ENCODE results near the gene DIMT1.

Gene DIMT1

DNA sequence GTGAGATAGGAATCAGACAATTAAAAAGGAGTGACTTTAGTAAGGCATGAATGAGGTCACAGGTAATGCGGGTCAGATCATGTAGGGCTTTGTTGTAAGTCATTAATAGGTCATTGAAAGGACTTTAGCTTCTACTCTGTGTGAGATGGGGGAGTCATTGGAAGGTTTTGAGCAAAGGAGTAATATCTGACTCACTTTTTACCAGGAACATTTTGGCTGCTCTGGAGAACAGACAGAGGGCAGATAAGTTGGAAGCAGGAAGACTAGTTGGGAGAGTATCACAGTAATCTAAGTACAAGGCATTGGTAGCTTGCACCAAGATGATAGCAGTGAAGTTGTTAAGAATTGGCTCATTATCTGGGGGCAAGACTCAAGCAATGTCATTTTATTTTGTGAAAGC lies 60.3 kb downstream of the DIMT1 start:
- TF ChIP-seq ZNF274 (IDR thresholded peaks at IDR 0.05; ENCODE audit: low read depth, low read length): no peak
- no peak for TF ChIP-seq SUZ12 (IDR thresholded peaks at IDR 0.05; ENCODE audit: extremely low read depth, insufficient read depth, insufficient read length)
- no peak for TF ChIP-seq YY1 (IDR thresholded peaks at IDR 0.05; ENCODE audit: insufficient read depth, insufficient read length)
- no peaks in the 10 kb centered on the region for H3K9me3 ChIP-seq (ENCODE audit: insufficient read depth, low read length)
- DNase-seq (ENCODE audit: low read depth, low spot score): no peak
- no peaks in the 10 kb centered on the region for H3K4me1 ChIP-seq (ENCODE audit: insufficient read depth, insufficient read length)
- no peaks in the 10 kb centered on the region for H3K27me3 ChIP-seq (ENCODE audit: insufficient read depth, insufficient read length)
- H3K4me3 ChIP-seq (ENCODE audit: insufficient read length, low read depth): no peak overlapping the region
- no peak overlapping the region for H3K9ac ChIP-seq (ENCODE audit: insufficient read length, low read depth)
- peaks cover 15% of the 10 kb centered on the region for H3K36me3 ChIP-seq (ENCODE audit: insufficient read depth, insufficient read length, low read length)

DNA sequence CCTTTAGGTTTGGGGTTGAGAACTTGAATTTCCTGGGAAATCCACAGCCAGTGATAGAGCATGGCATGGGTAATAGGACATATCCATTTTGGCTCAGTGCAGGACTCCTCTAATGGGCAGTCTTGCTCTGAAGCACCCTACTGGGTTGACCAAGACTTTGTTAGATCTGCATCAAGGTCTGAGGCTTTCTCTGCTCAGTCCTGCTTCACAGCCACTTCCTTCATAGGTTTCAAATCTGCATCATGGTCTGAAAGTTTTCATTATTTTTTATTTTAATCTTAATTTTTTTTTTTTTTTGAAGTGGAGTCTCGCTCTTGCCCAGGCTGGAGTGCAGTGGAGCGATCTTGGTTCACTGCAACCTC lies 61.2 kb downstream of the DIMT1 start:
- Histone ChIP-seq H3K4me1 (ENCODE audit: insufficient read depth, insufficient read length) (no peaks in the 10 kb centered on the region), H3K9me3 (ENCODE audit: insufficient read depth, low read length) (no peaks in the 10 kb centered on the region), H3K9ac (ENCODE audit: insufficient read length, low read depth) (no peak overlapping the region), H3K4me3 (ENCODE audit: insufficient read length, low read depth) (no peak overlapping the region), H3K27me3 (ENCODE audit: insufficient read depth, insufficient read length) (no peaks in the 10 kb centered on the region), H3K36me3 (ENCODE audit: insufficient read depth, insufficient read length, low read length) (peaks cover 6% of the 10 kb centered on the region)
- no peak for DNase-seq (ENCODE audit: low read depth, low spot score)
- no peak for TF ChIP-seq YY1 (IDR thresholded peaks at IDR 0.05; ENCODE audit: insufficient read depth, insufficient read length)
- no peak for TF ChIP-seq SUZ12 (IDR thresholded peaks at IDR 0.05; ENCODE audit: extremely low read depth, insufficient read depth, insufficient read length)
- no peak for TF ChIP-seq ZNF274 (IDR thresholded peaks at IDR 0.05; ENCODE audit: low read depth, low read length)

DNA sequence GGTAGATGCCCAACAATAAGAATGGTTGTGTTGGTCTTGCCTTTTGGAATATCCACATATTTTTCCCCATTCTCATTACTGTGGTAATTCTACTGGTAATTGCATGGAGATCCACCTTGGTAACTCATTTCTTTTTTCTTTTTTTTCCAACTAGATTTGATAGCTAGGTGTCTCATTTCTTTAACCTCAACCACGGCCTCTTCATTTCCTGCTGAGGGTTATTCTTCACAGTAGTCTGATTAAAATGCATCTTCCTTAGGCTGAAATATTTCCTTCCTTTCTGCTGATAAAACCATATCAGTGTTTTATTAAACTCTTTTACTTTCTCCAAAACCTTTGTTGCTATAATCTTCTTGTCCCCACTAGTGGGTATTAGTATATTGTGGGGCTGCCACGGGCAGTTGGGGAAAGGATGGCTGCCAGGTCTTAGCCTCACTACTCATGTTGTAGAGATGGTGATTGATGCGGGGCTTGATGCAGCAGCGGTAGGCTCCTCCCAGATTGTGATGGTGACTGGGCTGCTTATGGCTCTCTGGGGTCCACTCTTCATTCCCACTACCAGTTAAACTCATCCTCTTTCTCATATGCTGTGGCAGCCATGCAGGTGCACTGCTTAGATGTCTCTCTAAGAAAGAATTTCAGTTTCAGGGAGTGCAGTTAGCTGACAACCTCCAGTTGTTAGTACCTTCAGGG lies 61.8 kb downstream of the DIMT1 start:
- Histone ChIP-seq H3K36me3 (ENCODE audit: insufficient read depth, insufficient read length, low read length) (peaks cover 2% of the 10 kb centered on the region), H3K4me3 (ENCODE audit: insufficient read length, low read depth) (no peak overlapping the region), H3K9ac (ENCODE audit: insufficient read length, low read depth) (no peak overlapping the region), H3K4me1 (ENCODE audit: insufficient read depth, insufficient read length) (no peaks in the 10 kb centered on the region), H3K27me3 (ENCODE audit: insufficient read depth, insufficient read length) (no peaks in the 10 kb centered on the region), H3K9me3 (ENCODE audit: insufficient read depth, low read length) (no peaks in the 10 kb centered on the region)
- TF ChIP-seq YY1 (IDR thresholded peaks at IDR 0.05; ENCODE audit: insufficient read depth, insufficient read length) (no peak), SUZ12 (IDR thresholded peaks at IDR 0.05; ENCODE audit: extremely low read depth, insufficient read depth, insufficient read length) (no peak), ZNF274 (IDR thresholded peaks at IDR 0.05; ENCODE audit: low read depth, low read length) (no peak)
- no peak for DNase-seq (ENCODE audit: low read depth, low spot score)

DNA sequence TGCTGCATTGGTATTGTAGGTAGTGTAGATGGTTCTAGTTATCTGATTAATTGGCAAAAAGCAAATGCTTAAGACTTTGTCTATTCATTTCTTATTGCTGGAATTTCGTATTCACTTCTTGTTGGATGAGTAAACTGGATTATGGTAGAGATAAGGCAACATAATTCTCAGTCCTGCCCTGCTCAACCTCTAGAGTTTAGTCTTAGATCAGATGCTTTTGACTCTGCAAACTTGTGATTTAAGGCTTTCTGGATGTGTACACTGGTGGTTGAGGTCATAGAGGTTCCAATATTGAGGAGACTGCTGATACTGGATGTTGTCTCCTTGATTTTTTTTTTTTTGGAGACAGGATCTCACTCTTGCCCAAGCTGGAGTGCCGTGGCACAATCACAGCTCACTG lies 62.7 kb downstream of the DIMT1 start:
- no peak overlapping the region for H3K4me3 ChIP-seq (ENCODE audit: insufficient read length, low read depth)
- TF ChIP-seq ZNF274 (IDR thresholded peaks at IDR 0.05; ENCODE audit: low read depth, low read length) (no peak), SUZ12 (IDR thresholded peaks at IDR 0.05; ENCODE audit: extremely low read depth, insufficient read depth, insufficient read length) (no peak), YY1 (IDR thresholded peaks at IDR 0.05; ENCODE audit: insufficient read depth, insufficient read length) (no peak)
- H3K9me3 ChIP-seq (ENCODE audit: insufficient read depth, low read length): no peaks in the 10 kb centered on the region

DNA sequence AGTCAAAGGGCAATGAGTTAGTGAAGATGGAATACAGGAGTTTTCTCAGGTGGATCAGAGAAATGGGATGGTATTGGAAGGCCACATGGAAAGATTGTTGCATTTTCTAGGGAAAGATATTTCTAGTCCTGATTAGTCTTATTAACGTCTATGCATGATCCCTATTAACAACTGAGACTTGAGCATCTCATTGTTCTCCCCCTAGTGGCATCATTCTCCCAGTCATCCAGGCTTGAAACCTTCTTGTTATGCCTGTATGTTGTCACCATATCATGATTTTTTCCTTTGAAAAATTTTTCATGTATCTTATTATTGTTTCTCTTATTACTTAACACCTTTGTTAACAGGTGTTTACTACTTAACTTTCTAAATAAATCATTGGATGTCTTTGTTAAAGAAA lies 63.3 kb downstream of the DIMT1 start:
- H3K27me3 ChIP-seq (ENCODE audit: insufficient read depth, insufficient read length): no peaks in the 10 kb centered on the region
- H3K9ac ChIP-seq (ENCODE audit: insufficient read length, low read depth): no peak overlapping the region
- H3K4me1 ChIP-seq (ENCODE audit: insufficient read depth, insufficient read length): no peaks in the 10 kb centered on the region
- no peak overlapping the region for H3K4me3 ChIP-seq (ENCODE audit: insufficient read length, low read depth)
- TF ChIP-seq ZNF274 (IDR thresholded peaks at IDR 0.05; ENCODE audit: low read depth, low read length): no peak
- no peak for TF ChIP-seq SUZ12 (IDR thresholded peaks at IDR 0.05; ENCODE audit: extremely low read depth, insufficient read depth, insufficient read length)
- no peak for TF ChIP-seq YY1 (IDR thresholded peaks at IDR 0.05; ENCODE audit: insufficient read depth, insufficient read length)
- no peak for DNase-seq (ENCODE audit: low read depth, low spot score)
- H3K36me3 ChIP-seq (ENCODE audit: insufficient read depth, insufficient read length, low read length): peaks cover 2% of the 10 kb centered on the region
- no peaks in the 10 kb centered on the region for H3K9me3 ChIP-seq (ENCODE audit: insufficient read depth, low read length)

More for the DNA sequence above, 62.7 kb downstream of the DIMT1 start:
- DNase-seq (ENCODE audit: low read depth, low spot score): no peak
- H3K27me3 ChIP-seq (ENCODE audit: insufficient read depth, insufficient read length): no peaks in the 10 kb centered on the region
- no peak overlapping the region for H3K9ac ChIP-seq (ENCODE audit: insufficient read length, low read depth)
- H3K4me1 ChIP-seq (ENCODE audit: insufficient read depth, insufficient read length): no peaks in the 10 kb centered on the region
- H3K36me3 ChIP-seq (ENCODE audit: insufficient read depth, insufficient read length, low read length): peaks cover 2% of the 10 kb centered on the region
